ENCODE data around the gene ACAT2.

The ACAT2 gene

GRCh38 chr6:159826004-159826403, 64.2 kb downstream of the ACAT2 start:
- Histone ChIP-seq H3K27me3 (ENCODE audit: insufficient read depth, low read length) (peaks cover 6% of the 10 kb centered on the region; the same call in 1 of the 2 replicates), H3K36me3 (ENCODE audit: insufficient read depth, low read length) (no peaks in the 10 kb centered on the region), H3K4me1 (ENCODE audit: control insufficient read depth, insufficient read depth, low read length, unreplicated experiment) (no peaks in the 10 kb centered on the region), H3K27ac (ENCODE audit: low read depth, low read length) (no peak overlapping the region), H2AFZ (ENCODE audit: low read length, unreplicated experiment) (no peak overlapping the region), H3K4me3 (ENCODE audit: low read depth, low read length) (no peak overlapping the region), H3K79me2 (ENCODE audit: control insufficient read depth, insufficient read depth, low read length, unreplicated experiment) (no peaks in the 10 kb centered on the region)

DNA sequence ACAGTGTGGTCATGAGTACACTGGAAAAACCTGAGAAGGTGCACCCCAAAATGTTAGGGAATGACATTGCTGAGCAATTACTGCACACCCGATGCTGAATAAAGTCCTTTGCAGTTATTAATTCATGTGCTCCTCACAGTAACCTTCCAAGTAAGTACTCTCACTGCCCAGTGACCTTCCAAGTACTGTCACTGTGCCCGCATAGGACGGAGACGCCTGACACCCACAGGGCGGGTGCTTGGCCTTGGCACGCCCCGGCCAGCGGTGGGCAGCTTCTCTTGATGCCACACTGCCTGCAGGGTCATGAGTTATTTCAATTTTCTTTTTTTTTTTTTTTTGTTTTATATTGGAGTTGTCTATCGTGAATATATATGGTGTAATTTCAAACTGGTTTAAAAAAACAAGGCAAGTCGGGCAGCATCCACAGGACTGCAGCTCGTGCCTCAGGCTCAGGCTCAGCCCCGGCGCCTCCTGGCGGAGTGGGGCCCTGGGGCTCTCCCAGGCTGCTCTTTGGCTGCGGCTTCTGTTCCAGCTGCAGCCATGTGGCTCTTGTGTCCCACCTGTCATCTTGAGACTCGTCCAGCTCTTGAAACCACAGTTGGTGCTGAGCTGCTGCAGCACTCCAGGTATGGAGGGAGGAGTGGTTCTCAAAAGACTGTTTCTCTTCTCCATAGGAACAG, 65.3 kb downstream of the ACAT2 start:
- Histone ChIP-seq H3K27me3 (ENCODE audit: insufficient read depth, low read length) (peaks cover 11% of the 10 kb centered on the region; the same call in 1 of the 2 replicates), H3K4me1 (ENCODE audit: control insufficient read depth, insufficient read depth, low read length, unreplicated experiment) (no peaks in the 10 kb centered on the region), H3K4me3 (ENCODE audit: low read depth, low read length) (no peak overlapping the region), H3K27ac (ENCODE audit: low read depth, low read length) (no peak overlapping the region), H3K79me2 (ENCODE audit: control insufficient read depth, insufficient read depth, low read length, unreplicated experiment) (no peaks in the 10 kb centered on the region), H3K36me3 (ENCODE audit: insufficient read depth, low read length) (no peaks in the 10 kb centered on the region), H2AFZ (ENCODE audit: low read length, unreplicated experiment) (no peak overlapping the region)

- no peaks in the 10 kb centered on the region for H3K36me3 ChIP-seq (ENCODE audit: insufficient read depth, low read length)
- no peaks in the 10 kb centered on the region for H3K79me2 ChIP-seq (ENCODE audit: control insufficient read depth, insufficient read depth, low read length, unreplicated experiment)
Observed at GRCh38 chr6:159828074-159828473, 66.2 kb downstream of the ACAT2 start.

More at GRCh38 chr6:159828074-159828473, 66.2 kb downstream of the ACAT2 start:
- Histone ChIP-seq H3K27ac (ENCODE audit: low read depth, low read length) (no peak overlapping the region), H2AFZ (ENCODE audit: low read length, unreplicated experiment) (no peak overlapping the region), H3K4me1 (ENCODE audit: control insufficient read depth, insufficient read depth, low read length, unreplicated experiment) (no peaks in the 10 kb centered on the region), H3K27me3 (ENCODE audit: insufficient read depth, low read length) (peaks cover 10% of the 10 kb centered on the region; the same call in 1 of the 2 replicates), H3K4me3 (ENCODE audit: low read depth, low read length) (no peak overlapping the region)
